Mesendoderm (in vitro differentiated cells): Measurements from ENCODE around the gene SLCO4A1.

Experiments used
- DNase-seq: peaks from one replicate; pipeline ENCODE4 v3.0.0; 2013
- H2AK5ac ChIP-seq: 2 replicates; pipeline ENCODE4 v1.6.1; 2013; ENCODE audit warnings: low read length, inconsistent platforms
- H2BK120ac ChIP-seq: 2 replicates; pipeline ENCODE4 v1.6.1; 2013; ENCODE audit warnings: low read depth, mild to moderate bottlenecking, low read length, moderate library complexity, mixed read lengths
- H2BK15ac ChIP-seq: replicated peaks from 2 replicates; pipeline ENCODE4 v1.6.1; 2013; ENCODE audit warnings: low read depth, mild to moderate bottlenecking, moderate library complexity
- H2BK5ac ChIP-seq: 2 replicates; pipeline ENCODE4 v1.6.1; 2013; ENCODE audit warnings: low read length, inconsistent platforms
- H3K18ac ChIP-seq: 2 replicates; pipeline ENCODE4 v1.6.1; 2013; ENCODE audit warnings: mild to moderate bottlenecking, low read length, mixed read lengths
- H3K23ac ChIP-seq: one replicate; pipeline ENCODE4 v1.6.1; 2013; ENCODE audit warnings: low read length
- H3K27ac ChIP-seq: 2 replicates; pipeline ENCODE4 v1.5.1; 2013; ENCODE audit warnings: low read depth, mild to moderate bottlenecking, inconsistent platforms, low read length, moderate library complexity
- H3K27me3 ChIP-seq: 2 replicates; pipeline ENCODE4 v1.6.1; 2013; ENCODE audit warnings: low read length, control low read depth, mild to moderate bottlenecking, inconsistent platforms; ENCODE audit not compliant: insufficient read depth, poor library complexity
- H3K36me3 ChIP-seq: 2 replicates; pipeline ENCODE4 v1.6.1; 2013; ENCODE audit warnings: low read length, inconsistent platforms; ENCODE audit not compliant: control insufficient read depth, insufficient read depth
- H3K4ac ChIP-seq: one replicate; pipeline ENCODE4 v1.6.1; 2013; ENCODE audit warnings: low read depth, mild to moderate bottlenecking, low read length, moderate library complexity
- H3K4me1 ChIP-seq: 2 replicates; pipeline ENCODE4 v1.6.1; 2013; ENCODE audit warnings: low read depth, low read length, inconsistent platforms; ENCODE audit not compliant: control insufficient read depth
- H3K4me2 ChIP-seq: 2 replicates; pipeline ENCODE4 v1.6.1; 2013; ENCODE audit warnings: low read length
- H3K4me3 ChIP-seq: 2 replicates; pipeline ENCODE4 v1.5.1; 2013; ENCODE audit warnings: mild to moderate bottlenecking, low read length
- H3K56ac ChIP-seq: one replicate; pipeline ENCODE4 v1.6.1; 2013; ENCODE audit warnings: low read length
- H3K79me1 ChIP-seq: 2 replicates; pipeline ENCODE4 v1.6.1; 2013; ENCODE audit warnings: low read length, inconsistent platforms
- H3K79me2 ChIP-seq: 2 replicates; pipeline ENCODE4 v1.6.1; 2013; ENCODE audit warnings: mild to moderate bottlenecking, low read length; ENCODE audit not compliant: control insufficient read depth, insufficient read depth
- H3K9ac ChIP-seq: 2 replicates; pipeline ENCODE4 v1.6.1; 2013; ENCODE audit warnings: low read length, inconsistent platforms
- H4K5ac ChIP-seq: one replicate; pipeline ENCODE4 v1.6.1; 2013; ENCODE audit warnings: low read length
- H4K8ac ChIP-seq: one replicate; pipeline ENCODE4 v1.6.1; 2013; ENCODE audit warnings: low read depth, mild to moderate bottlenecking, control low read depth, low read length, moderate library complexity
- WGBS: extraction: QIAGEN DNeasy Blood & Tissue Kit; methylation state at CpG from one replicate; pipeline ENCODE4 v1.1.7; 2013; ENCODE audit warnings: low lambda C conversion rate, missing lambda C conversion rate; ENCODE audit not compliant: insufficient coverage; ENCODE audit errors: extremely low coverage; 5-methylcytosine and 5-hydroxymethylcytosine counted together

The SLCO4A1 gene

GRCh38 chr20:62652894-62653305 lies 10.6 kb downstream of the SLCO4A1 start:
- Histone ChIP-seq H4K5ac (no peak overlapping the region), H3K9ac (no peak overlapping the region), H3K23ac (no peak overlapping the region), H3K4me2 (no peak overlapping the region), H4K8ac (no peak overlapping the region), H2BK5ac (no peak overlapping the region), H2BK120ac (no peak overlapping the region), H2BK15ac (no peak overlapping the region), H3K27ac (no peak overlapping the region), H2AK5ac (no peak overlapping the region), H3K4me1 (peaks cover 2% of the 10 kb centered on the region), H3K79me2 (no peaks in the 10 kb centered on the region), H3K79me1 (no peaks in the 10 kb centered on the region), H3K56ac (no peak overlapping the region), H3K4me3 (no peak overlapping the region), H3K27me3 (no peaks in the 10 kb centered on the region), H3K4ac (no peak overlapping the region), H3K18ac (no peak overlapping the region), H3K36me3 (no peaks in the 10 kb centered on the region)
- WGBS: no CpG with 5 or more reads among the region's 20 CpGs
- no peak for DNase-seq

GRCh38 chr20:62653373-62653772 lies 11.1 kb downstream of the SLCO4A1 start:
- H3K4me2 ChIP-seq: no peak overlapping the region
- no CpG with 5 or more reads among the region's 12 CpGs for WGBS
- H3K56ac ChIP-seq: no peak overlapping the region

GRCh38 chr20:62653951-62654685 lies 11.8 kb downstream of the SLCO4A1 start:
- H3K9ac ChIP-seq: no peak overlapping the region
- no peak overlapping the region for H3K4me3 ChIP-seq
- H4K8ac ChIP-seq: no peak overlapping the region
- H3K4ac ChIP-seq: no peak overlapping the region
- no peak overlapping the region for H2BK5ac ChIP-seq
- WGBS: no CpG with 5 or more reads among the region's 24 CpGs
- no peak overlapping the region for H3K27ac ChIP-seq
- no peak overlapping the region for H2BK120ac ChIP-seq
- H3K56ac ChIP-seq: no peak overlapping the region
- peaks cover 2% of the 10 kb centered on the region for H3K4me1 ChIP-seq
- H3K27me3 ChIP-seq: no peaks in the 10 kb centered on the region
- H3K23ac ChIP-seq: no peak overlapping the region
- no peak overlapping the region for H2AK5ac ChIP-seq
- H3K36me3 ChIP-seq: no peaks in the 10 kb centered on the region
- no peak overlapping the region for H3K4me2 ChIP-seq
- H3K79me1 ChIP-seq: no peaks in the 10 kb centered on the region
- no peak overlapping the region for H4K5ac ChIP-seq
- no peaks in the 10 kb centered on the region for H3K79me2 ChIP-seq
- no peak overlapping the region for H3K18ac ChIP-seq
- no peak overlapping the region for H2BK15ac ChIP-seq
- DNase-seq: no peak

More at GRCh38 chr20:62653373-62653772, 11.1 kb downstream of the SLCO4A1 start:
- Histone ChIP-seq H3K4me1 (peaks cover 2% of the 10 kb centered on the region), H2BK120ac (no peak overlapping the region), H3K79me2 (no peaks in the 10 kb centered on the region), H3K4me3 (no peak overlapping the region), H3K9ac (no peak overlapping the region), H3K23ac (no peak overlapping the region), H3K18ac (no peak overlapping the region), H4K8ac (no peak overlapping the region), H2AK5ac (no peak overlapping the region), H3K4ac (no peak overlapping the region), H3K27ac (no peak overlapping the region), H2BK5ac (no peak overlapping the region), H3K36me3 (no peaks in the 10 kb centered on the region), H4K5ac (no peak overlapping the region), H2BK15ac (no peak overlapping the region), H3K79me1 (no peaks in the 10 kb centered on the region), H3K27me3 (no peaks in the 10 kb centered on the region)
- no peak for DNase-seq

- no CpG with 5 or more reads among the region's 38 CpGs for WGBS
- Histone ChIP-seq H3K4me1 (peaks cover 2% of the 10 kb centered on the region), H3K23ac (no peak overlapping the region), H3K56ac (no peak overlapping the region), H3K27ac (no peak overlapping the region), H3K27me3 (no peaks in the 10 kb centered on the region), H4K5ac (no peak overlapping the region), H2BK5ac (no peak overlapping the region), H3K79me1 (no peaks in the 10 kb centered on the region), H2AK5ac (no peak overlapping the region), H3K18ac (no peak overlapping the region), H3K4me2 (no peak overlapping the region), H3K4me3 (no peak overlapping the region), H4K8ac (no peak overlapping the region), H2BK15ac (no peak overlapping the region), H3K9ac (no peak overlapping the region), H3K79me2 (no peaks in the 10 kb centered on the region), H2BK120ac (no peak overlapping the region), H3K36me3 (no peaks in the 10 kb centered on the region), H3K4ac (no peak overlapping the region)
- no peak for DNase-seq
Observed at GRCh38 chr20:62655282-62656196, 13.2 kb downstream of the SLCO4A1 start.

GRCh38 chr20:62656197-62656918 lies 14.1 kb downstream of the SLCO4A1 start:
- Histone ChIP-seq H3K23ac (no peak overlapping the region), H3K4me1 (peaks cover 2% of the 10 kb centered on the region), H4K5ac (no peak overlapping the region), H3K4me2 (no peak overlapping the region), H3K18ac (no peak overlapping the region), H3K4ac (no peak overlapping the region), H3K79me1 (no peaks in the 10 kb centered on the region), H4K8ac (no peak overlapping the region), H3K56ac (no peak overlapping the region), H3K4me3 (no peak overlapping the region), H3K27ac (no peak overlapping the region), H3K27me3 (no peaks in the 10 kb centered on the region), H2AK5ac (no peak overlapping the region), H2BK120ac (no peak overlapping the region), H2BK15ac (no peak overlapping the region), H3K36me3 (no peaks in the 10 kb centered on the region), H2BK5ac (no peak overlapping the region), H3K9ac (no peak overlapping the region), H3K79me2 (no peaks in the 10 kb centered on the region)
- no CpG with 5 or more reads among the region's 39 CpGs for WGBS
- DNase-seq: no peak
